Pulmonary artery endothelial cell (primary cell): ENCODE data around the gene PRR33. TPM values are rescaled to one million over a fixed set of nuclear protein-coding genes. Genes with fewer than 3 reads are reported as not detected.

ENCODE experiments used
- DNase-seq: peaks from one replicate; pipeline ENCODE4 v3.0.0-alpha.2; 2011; ENCODE audit warnings: low read depth, low spot score
- total RNA-seq: library from RNA; depleted of rRNA; stranded (reverse); fragments of >200 nt; gene quantifications from 2 replicates; pipeline ENCODE4 v1.2.3, GENCODE V29; 2014

PRR33 gene
- total RNA-seq, 1 donor from 2014 or later, result not detected

GRCh38 chr11:1838426-1839144 is 53.1 kb downstream of the PRR33 start, which contains the start of gene TNNI2:
TNNI2 (plus strand) TSS chr11:1838981; CDS start chr11:1839697, 716 bp downstream.
- DNase-seq, result no peak

Other genes with a start within 250 kb of the PRR33 start
- gene KRTAP5-6, start 194.7 kb downstream of the PRR33 start, total RNA-seq, result not detected in 2 replicates
- gene IFITM10, start 141.3 kb downstream of the PRR33 start, total RNA-seq, result 0.04 and 0.13 TPM in 2 replicates
- gene CTSD, start 128.0 kb downstream of the PRR33 start, total RNA-seq, result 73.0 and 80.3 TPM in 2 replicates
- gene SYT8, start 56.9 kb downstream of the PRR33 start, total RNA-seq, result not detected in 2 replicates
- not detected in 2 replicates for gene TNNI2, start 52.9 kb downstream of the PRR33 start, total RNA-seq
- gene LSP1, start 38.8 kb downstream of the PRR33 start, total RNA-seq, result not detected in 2 replicates
- gene TNNT3, start 27.8 kb upstream of the PRR33 start, total RNA-seq, result not detected in 2 replicates
- 3.5 and 58.7 TPM in 2 replicates for gene MRPL23, start 55.4 kb upstream of the PRR33 start, total RNA-seq
- gene H19, start 105.9 kb upstream of the PRR33 start, total RNA-seq, result 0.07 TPM in 1 of 2 replicates, not detected in the other
- 0.28 and 3.0 TPM in 2 replicates for gene IGF2, start 247.5 kb upstream of the PRR33 start, total RNA-seq